ENCODE results near the gene MARF1. TPM values are rescaled to one million over a fixed set of nuclear protein-coding genes. Genes with fewer than 3 reads are reported as not detected.

MARF1 gene
- total and polyA plus RNA-seq, 9 of the 15 experiments (the other 6 are each of a cell fraction or from before 2014, with no cell fraction given): 4.7 to 33.2 (median 11.7) TPM

- TF ChIP-seq ZNF407 (IDR thresholded peaks at IDR 0.05; ENCODE audit: low read depth) (no peak), BMI1 (IDR thresholded peaks at IDR 0.05; ENCODE audit: low read length) (no peak), ZNF589 (CRISPR knock-in tag; IDR thresholded peaks at IDR 0.05; ENCODE audit: low read depth) (0 out of 2 replicates have a peak, but pooled peaks have one; percentile 17), TRIM24 (IDR thresholded peaks at IDR 0.05) (no peak), ZNF212 (CRISPR knock-in tag; IDR thresholded peaks at IDR 0.05) (0 out of 2 replicates have a peak, but pooled peaks have one; percentile 2), RFX5 (IDR thresholded peaks at IDR 0.05; ENCODE audit: low read depth, low read length) (no peak), YBX1 (IDR thresholded peaks at IDR 0.05) (no peak), CHD1 (IDR thresholded peaks at IDR 0.05; ENCODE audit: low read length) (no peak), HES1 (IDR thresholded peaks at IDR 0.05; ENCODE audit: low read depth) (no peak), MYC (IDR thresholded peaks at IDR 0.05; ENCODE audit: low read depth, low read length) (no peak), MYC (CRISPR knock-in tag; IDR thresholded peaks at IDR 0.05; ENCODE audit: borderline replicate concordance, low read depth) (peak; percentile 90), FOXP1 (CRISPR knock-in tag; IDR thresholded peaks at IDR 0.05) (no peak), XRCC5 (IDR thresholded peaks at IDR 0.05; ENCODE audit: low read depth, low read length) (no peak), ZNF592 (IDR thresholded peaks at IDR 0.05) (peak; percentile 84; the same call in 1 of the 2 replicates), CTBP1 (IDR thresholded peaks at IDR 0.05; ENCODE audit: borderline replicate concordance) (no peak), ELK3 (CRISPR knock-in tag; IDR thresholded peaks at IDR 0.05) (0 out of 2 replicates have a peak, but pooled peaks have one; percentile 6)
These were observed 68.4 kb downstream of the MARF1 start (continued) for GRCh38 chr16:15574614-15574948.
